Tibial nerve (tissue), 4 donors: ENCODE results near the gene MARK2. TPM values are rescaled to one million over a fixed set of nuclear protein-coding genes. Genes with fewer than 3 reads are reported as not detected.

Experiments
- DNase-seq, 2 donors: peaks; one replicate each; pipeline ENCODE4 v3.0.0-alpha.2; 2019; ENCODE audit warnings: low spot score in 2 of 2
- H3K27ac ChIP-seq, 4 donors: fragments of 200-600 bp; sonication (generic) in 3 of 4; one replicate each; pipeline ENCODE4 v1.5.1; 2017 to 2019; ENCODE audit warnings: mild to moderate bottlenecking in 1 of 4
- H3K27me3 ChIP-seq, 2 donors: fragments of 200-600 bp; sonication (generic) in 1 of 2; one replicate each; pipeline versions ENCODE4 v1.5.1 to v1.6.0; 2017 to 2019
- H3K36me3 ChIP-seq, 3 donors: fragments of 200-600 bp; sonication (generic); one replicate each; pipeline ENCODE4 v1.5.1; 2018 to 2019
- H3K4me1 ChIP-seq, 4 donors: fragments of 200-600 bp; sonication (generic) in 3 of 4; one replicate each; pipeline ENCODE4 v1.5.1; 2017 to 2019
- H3K4me3 ChIP-seq, 4 donors: fragments of 200-600 bp; sonication (generic) in 3 of 4; one replicate each; pipeline ENCODE4 v1.5.1; 2017 to 2019; ENCODE audit warnings: mild to moderate bottlenecking in 1 of 4, moderate library complexity in 1 of 4
- H3K9me3 ChIP-seq, 4 donors: fragments of 200-600 bp; sonication (generic) in 3 of 4; one replicate each; pipeline ENCODE4 v1.5.1; 2017 to 2019
- CTCF ChIP-seq, 5 experiments: fragments of 200-600 bp in 3 of 5; fragments of 450-650 bp in 2 of 5; sonication (generic) in 3 of 5; IDR thresholded peaks; one replicate each; pipeline ENCODE4 v1.5.1; 2016 to 2019; ENCODE audit warnings: antibody characterized with exemption in 5 of 5, mild to moderate bottlenecking in 3 of 5, moderate library complexity in 2 of 5
- EP300 ChIP-seq, 2 donors: sonication (generic); formaldehyde crosslinking; IDR thresholded peaks; one replicate each; pipeline ENCODE4 v1.6.1; 2017; ENCODE audit warnings: antibody characterized with exemption in 2 of 2, mild to moderate bottlenecking in 1 of 2
- POLR2A ChIP-seq, 2 donors: fragments of 450-650 bp; IDR thresholded peaks; one replicate each; pipeline ENCODE4 v1.6.1; 2017; ENCODE audit warnings: antibody characterized with exemption in 2 of 2, mild to moderate bottlenecking in 2 of 2, moderate library complexity in 2 of 2
- WGBS, 2 donors: methylation state at CpG; one replicate each; pipeline ENCODE4 v1.1.5; 2018; 5-methylcytosine and 5-hydroxymethylcytosine counted together
- total RNA-seq, 4 donors: library from RNA; depleted of rRNA; stranded (reverse); fragments of >200 nt; gene quantifications; one replicate each; pipeline ENCODE4 v1.1.0, GENCODE V29; 2016

Gene MARK2
- total RNA-seq, 4 donors from 2014 or later = 22.1 to 32.1 (median 23.6) TPM

GRCh38 chr11:63940786-63941185 is 101.9 kb downstream of the MARK2 start:
- no peak overlapping the region for H3K4me3 ChIP-seq
- H3K27ac ChIP-seq = no peak overlapping the region
- H3K36me3 ChIP-seq = no peaks in the 10 kb centered on the region
- H3K27me3 ChIP-seq = no peaks in the 10 kb centered on the region
- H3K4me1 ChIP-seq = peaks cover 0 to 33% (median 10%) of the 10 kb centered on the region in 4 donors
- 83 to 85% methylated on average over 6 of the region's 6 CpGs for WGBS, 2 donors
- DNase-seq = no peak
- no peaks in the 10 kb centered on the region for H3K9me3 ChIP-seq
- TF ChIP-seq CTCF (IDR thresholded peaks at IDR 0.05) (no peak), EP300 (IDR thresholded peaks at IDR 0.05) (no peak), POLR2A (IDR thresholded peaks at IDR 0.05) (no peak)

GRCh38 chr11:63941901-63942300 is 103.0 kb downstream of the MARK2 start:
- H3K27me3 ChIP-seq = no peaks in the 10 kb centered on the region
- no peaks in the 10 kb centered on the region for H3K9me3 ChIP-seq
- TF ChIP-seq CTCF (IDR thresholded peaks at IDR 0.05) (no peak), EP300 (IDR thresholded peaks at IDR 0.05) (no peak), POLR2A (IDR thresholded peaks at IDR 0.05) (no peak)
- peaks cover 0 to 4% (median 0%) of the 10 kb centered on the region in 3 donors for H3K36me3 ChIP-seq
- DNase-seq = no peak
- H3K27ac ChIP-seq = no peak overlapping the region
- 81 to 83% methylated on average over 4 of the region's 4 CpGs for WGBS, 2 donors
- no peak overlapping the region for H3K4me3 ChIP-seq
- peaks cover 0 to 33% (median 10%) of the 10 kb centered on the region in 4 donors for H3K4me1 ChIP-seq

GRCh38 chr11:63942803-63943202 is 103.9 kb downstream of the MARK2 start:
- Histone ChIP-seq H3K4me1 (peaks cover 0 to 33% (median 10%) of the 10 kb centered on the region in 4 donors), H3K36me3 (peaks cover 0 to 11% (median 0%) of the 10 kb centered on the region in 3 donors), H3K27ac (no peak overlapping the region), H3K27me3 (no peaks in the 10 kb centered on the region), H3K4me3 (no peak overlapping the region), H3K9me3 (no peaks in the 10 kb centered on the region)
- 84 to 97% methylated on average over 3 of the region's 3 CpGs for WGBS, 2 donors
- TF ChIP-seq CTCF (IDR thresholded peaks at IDR 0.05) = no peak
- no peak for TF ChIP-seq EP300 (IDR thresholded peaks at IDR 0.05)
- no peak for TF ChIP-seq POLR2A (IDR thresholded peaks at IDR 0.05)
- no peak for DNase-seq

GRCh38 chr11:63944987-63945386 is 106.1 kb downstream of the MARK2 start:
- Histone ChIP-seq H3K27me3 (no peaks in the 10 kb centered on the region), H3K36me3 (peaks cover 0 to 24% (median 0%) of the 10 kb centered on the region in 3 donors), H3K4me3 (no peak overlapping the region), H3K4me1 (peaks cover 0 to 18% (median 5%) of the 10 kb centered on the region in 4 donors), H3K27ac (peak overlapping the region in 3 of 4 donors; percentile 26 to 54 (median 49)), H3K9me3 (no peaks in the 10 kb centered on the region)
- DNase-seq = no peak
- 43 to 45% methylated on average over 8 of the region's 8 CpGs for WGBS, 2 donors
- TF ChIP-seq POLR2A (IDR thresholded peaks at IDR 0.05) (no peak), CTCF (IDR thresholded peaks at IDR 0.05) (no peak)

GRCh38 chr11:63945477-63946163 is 106.7 kb downstream of the MARK2 start:
- TF ChIP-seq POLR2A (IDR thresholded peaks at IDR 0.05) = no peak
- peak; percentile 63 to 93 (median 72) for TF ChIP-seq CTCF (IDR thresholded peaks at IDR 0.05)
- TF ChIP-seq EP300 (IDR thresholded peaks at IDR 0.05) = peak in 1 of 2 donors; percentile 34
- H3K27me3 ChIP-seq = no peaks in the 10 kb centered on the region
- H3K4me3 ChIP-seq = peak overlapping the region in 3 of 4 donors; percentile 12 to 31 (median 20)
- H3K9me3 ChIP-seq = no peaks in the 10 kb centered on the region
- peak; percentile 57 to 77 for DNase-seq
- H3K4me1 ChIP-seq = peaks cover 0 to 12% (median 5%) of the 10 kb centered on the region in 4 donors
- peak overlapping the region in 3 of 4 donors; percentile 26 to 54 (median 49) for H3K27ac ChIP-seq
- H3K36me3 ChIP-seq = peaks cover 0 to 24% (median 0%) of the 10 kb centered on the region in 3 donors
- 32 to 35% methylated on average over 14 of the region's 14 CpGs for WGBS, 2 donors
